NCI-H146 treated with DMSO at 0.1 percent for 48 hours (cell line): ENCODE results near the gene RAB19.
"Not testable (repeated sequence)": the region's sequence is repeated elsewhere in the genome, so short reads cannot be mapped to it uniquely, and the experiment has no call there.

Source experiments
- DNase-seq: peaks from one replicate; lab custom pipeline; 2025; ENCODE audit not compliant: unreplicated experiment; lab: John Stamatoyannopoulos, UW

RAB19 gene

GRCh38 chr7:140453273-140453672, 49.4 kb downstream of the RAB19 start:
- no peak for DNase-seq

- not testable (repeated sequence) for DNase-seq
Observed at GRCh38 chr7:140453785-140454656, 50.2 kb downstream of the RAB19 start.

GRCh38 chr7:140454657-140455015, 50.8 kb downstream of the RAB19 start:
- DNase-seq = no peak

GRCh38 chr7:140455743-140456142, 51.9 kb downstream of the RAB19 start:
- DNase-seq = no peak

- no peak for DNase-seq
Observed at GRCh38 chr7:140456551-140457051, 52.7 kb downstream of the RAB19 start.

GRCh38 chr7:140458201-140458600, 54.3 kb downstream of the RAB19 start:
- DNase-seq = no peak

GRCh38 chr7:140458916-140459315, 55.1 kb downstream of the RAB19 start:
- DNase-seq = no peak

- DNase-seq = no peak
Observed at GRCh38 chr7:140463111-140463510, 59.3 kb downstream of the RAB19 start.

- peak; percentile 55 for DNase-seq
Observed at GRCh38 chr7:140475747-140476333, 72.0 kb downstream of the RAB19 start.

GRCh38 chr7:140476698-140477261, 72.9 kb downstream of the RAB19 start:
- no peak for DNase-seq
